H9 (cell line): ENCODE data around the gene BRI3. TPM values are rescaled to one million over a fixed set of nuclear protein-coding genes. Genes with fewer than 3 reads are reported as not detected.

Source experiments
- DNase-seq: peaks from one replicate; pipeline ENCODE4 v3.0.0-alpha.2; 2017
- H2AFZ ChIP-seq: one replicate; pipeline ENCODE4 v1.6.1; 2013; ENCODE audit warnings: mild to moderate bottlenecking, low read length, control low read depth, moderate library complexity
- H2AK5ac ChIP-seq: 2 replicates; pipeline ENCODE4 v1.6.1; 2013; ENCODE audit warnings: low read length, control low read depth, mixed read lengths; ENCODE audit not compliant: insufficient read length
- H2BK120ac ChIP-seq: one replicate; pipeline ENCODE4 v1.6.1; 2013; ENCODE audit warnings: low read depth, mild to moderate bottlenecking, low read length, control low read depth, inconsistent platforms; ENCODE audit not compliant: poor library complexity, severe bottlenecking
- H2BK12ac ChIP-seq: 2 replicates; pipeline ENCODE4 v1.6.1; 2013; ENCODE audit warnings: low read length, control low read depth, mixed read lengths, low read depth; ENCODE audit not compliant: insufficient read length
- H2BK15ac ChIP-seq: 2 replicates; pipeline ENCODE4 v1.6.1; 2013; ENCODE audit warnings: low read depth, low read length, control low read depth
- H2BK20ac ChIP-seq: one replicate; pipeline ENCODE4 v1.6.1; 2013; ENCODE audit warnings: low read depth, mild to moderate bottlenecking, low read length, control low read depth, inconsistent platforms; ENCODE audit not compliant: poor library complexity, severe bottlenecking
- H2BK5ac ChIP-seq: 2 replicates; pipeline ENCODE4 v1.6.1; 2013; ENCODE audit warnings: low read length, control low read depth, mixed read lengths; ENCODE audit not compliant: insufficient read length
- H3K14ac ChIP-seq: 2 replicates; pipeline ENCODE4 v1.6.1; 2013; ENCODE audit warnings: low read length, control low read depth; ENCODE audit not compliant: insufficient read depth
- H3K18ac ChIP-seq: 2 replicates; pipeline ENCODE4 v1.6.1; 2013; ENCODE audit warnings: low read depth, mild to moderate bottlenecking, mixed read lengths, low read length, control low read depth; ENCODE audit not compliant: insufficient read length
- H3K23ac ChIP-seq: 2 replicates; pipeline ENCODE4 v1.6.1; 2013; ENCODE audit warnings: low read length, control low read depth, mixed read lengths, low read depth; ENCODE audit not compliant: insufficient read length
- H3K23me2 ChIP-seq: 2 replicates; pipeline ENCODE4 v1.6.1; 2013; ENCODE audit warnings: low read depth, mild to moderate bottlenecking, mixed read lengths, low read length, control low read depth; ENCODE audit not compliant: insufficient read length, poor library complexity, severe bottlenecking
- H3K27ac ChIP-seq: 2 replicates; pipeline ENCODE4 v1.5.1; 2013; ENCODE audit warnings: low read length, control low read depth, mixed read lengths, low read depth; ENCODE audit not compliant: insufficient read length
- H3K27me3 ChIP-seq: 2 replicates; pipeline ENCODE4 v1.6.1; 2013; ENCODE audit warnings: low read length, control low read depth, inconsistent platforms; ENCODE audit not compliant: insufficient read depth
- H3K4ac ChIP-seq: 2 replicates; pipeline ENCODE4 v1.6.1; 2013; ENCODE audit warnings: low read depth, mild to moderate bottlenecking, control low read depth, inconsistent platforms, low read length, moderate library complexity
- H3K4me1 ChIP-seq: 2 replicates; pipeline ENCODE4 v1.6.1; 2013; ENCODE audit warnings: low read length, control low read depth, inconsistent platforms; ENCODE audit not compliant: insufficient read depth
- H3K4me2 ChIP-seq: 2 replicates; pipeline ENCODE4 v1.6.1; 2013; ENCODE audit warnings: low read length, control low read depth, mixed read lengths; ENCODE audit not compliant: insufficient read length, insufficient read depth
- H3K56ac ChIP-seq: 2 replicates; pipeline ENCODE4 v1.6.1; 2013; ENCODE audit warnings: low read depth, mild to moderate bottlenecking, mixed read lengths, low read length, control low read depth; ENCODE audit not compliant: insufficient read length
- H3K79me1 ChIP-seq: 2 replicates; pipeline ENCODE4 v1.6.1; 2013; ENCODE audit warnings: low read depth, mild to moderate bottlenecking, moderate library complexity, low read length, control low read depth, inconsistent platforms; ENCODE audit not compliant: insufficient read depth, poor library complexity, severe bottlenecking
- H3K79me2 ChIP-seq: 2 replicates; pipeline ENCODE4 v1.6.1; 2013; ENCODE audit warnings: low read length, control low read depth, inconsistent platforms; ENCODE audit not compliant: insufficient read depth
- H3K9ac ChIP-seq: 2 replicates; pipeline ENCODE4 v1.6.1; 2013; ENCODE audit warnings: low read length, control low read depth, mixed read lengths; ENCODE audit not compliant: insufficient read length; ENCODE audit errors: extremely low read depth
- H3K9me3 ChIP-seq: one replicate; pipeline ENCODE4 v1.6.1; 2013; ENCODE audit warnings: low read depth, low read length, inconsistent platforms; ENCODE audit not compliant: control insufficient read depth
- H3T11ph ChIP-seq: one replicate; pipeline ENCODE4 v1.6.1; 2013; ENCODE audit warnings: mild to moderate bottlenecking, low read length, control low read depth, inconsistent platforms
- H4K20me1 ChIP-seq: one replicate; pipeline ENCODE4 v1.6.1; 2013; ENCODE audit not compliant: control insufficient read depth, insufficient read length, insufficient read depth
- H4K5ac ChIP-seq: 2 replicates; pipeline ENCODE4 v1.6.1; 2013; ENCODE audit warnings: low read depth, mild to moderate bottlenecking, mixed read lengths, low read length, control low read depth; ENCODE audit not compliant: insufficient read length
- H4K8ac ChIP-seq: replicated peaks from 2 replicates; pipeline ENCODE4 v1.6.1; 2013; ENCODE audit warnings: low read length, control low read depth, mixed read lengths, low read depth; ENCODE audit not compliant: insufficient read length
- H4K91ac ChIP-seq: 2 replicates; pipeline ENCODE4 v1.6.1; 2013; ENCODE audit warnings: low read depth, mild to moderate bottlenecking, moderate library complexity, mixed read lengths, low read length, control low read depth; ENCODE audit not compliant: insufficient read length
- H3K27ac Mint-ChIP-seq, 3 experiments: 2 replicates in 2 of 3; 3 replicates in 1 of 3; pipeline ENCODE4 v1.8.0; 2020 to 2021; ENCODE audit warnings: mixed read lengths in 3 of 3, mild to moderate bottlenecking in 1 of 3, moderate library complexity in 1 of 3
- H3K27me3 Mint-ChIP-seq: 2 replicates; pipeline ENCODE4 v1.8.0; 2021; ENCODE audit warnings: low read depth, mild to moderate bottlenecking, moderate library complexity, mixed read lengths
- H3K36me3 Mint-ChIP-seq, 3 experiments: 2 replicates in 2 of 3; 3 replicates in 1 of 3; pipeline ENCODE4 v1.8.0; 2020 to 2021; ENCODE audit warnings: low read depth in 3 of 3, mixed read lengths in 3 of 3; ENCODE audit not compliant: insufficient read depth in 1 of 3
- H3K4me1 Mint-ChIP-seq, 2 experiments: 2 replicates each; pipeline ENCODE4 v1.8.0; 2020; ENCODE audit warnings: mixed read lengths in 2 of 2
- H3K4me3 Mint-ChIP-seq, 2 experiments: 2 replicates in 1 of 2; 3 replicates in 1 of 2; pipeline ENCODE4 v1.8.0; 2020 to 2021; ENCODE audit warnings: mild to moderate bottlenecking in 2 of 2, mixed read lengths in 2 of 2, moderate library complexity in 1 of 2
- H3K9me3 Mint-ChIP-seq, 2 experiments: 2 replicates in 1 of 2; 3 replicates in 1 of 2; pipeline ENCODE4 v1.8.0; 2020; ENCODE audit warnings: mild to moderate bottlenecking in 2 of 2, mixed read lengths in 2 of 2, moderate library complexity in 1 of 2
- CTCF ChIP-seq: fragments of 200-600 bp; sonication (generic); conservative IDR thresholded peaks from 3 replicates; pipeline ENCODE4 v1.8.0; 2021; ENCODE audit warnings: antibody characterized with exemption, mild to moderate bottlenecking
- WGBS: extraction: QIAGEN DNeasy Blood & Tissue Kit; methylation state at CpG from one replicate; pipeline ENCODE4 v1.1.7; 2013; ENCODE audit warnings: missing lambda C conversion rate, low lambda C conversion rate, mixed read lengths; ENCODE audit not compliant: insufficient read length; ENCODE audit errors: extremely low coverage; 5-methylcytosine and 5-hydroxymethylcytosine counted together
- total RNA-seq: library from RNA; stranded (reverse); gene quantifications from 2 replicates; pipeline ENCODE4 v1.2.1, GENCODE V29; 2021

The BRI3 gene
- total RNA-seq, 1 experiment from 2014 or later: 102 TPM

DNA sequence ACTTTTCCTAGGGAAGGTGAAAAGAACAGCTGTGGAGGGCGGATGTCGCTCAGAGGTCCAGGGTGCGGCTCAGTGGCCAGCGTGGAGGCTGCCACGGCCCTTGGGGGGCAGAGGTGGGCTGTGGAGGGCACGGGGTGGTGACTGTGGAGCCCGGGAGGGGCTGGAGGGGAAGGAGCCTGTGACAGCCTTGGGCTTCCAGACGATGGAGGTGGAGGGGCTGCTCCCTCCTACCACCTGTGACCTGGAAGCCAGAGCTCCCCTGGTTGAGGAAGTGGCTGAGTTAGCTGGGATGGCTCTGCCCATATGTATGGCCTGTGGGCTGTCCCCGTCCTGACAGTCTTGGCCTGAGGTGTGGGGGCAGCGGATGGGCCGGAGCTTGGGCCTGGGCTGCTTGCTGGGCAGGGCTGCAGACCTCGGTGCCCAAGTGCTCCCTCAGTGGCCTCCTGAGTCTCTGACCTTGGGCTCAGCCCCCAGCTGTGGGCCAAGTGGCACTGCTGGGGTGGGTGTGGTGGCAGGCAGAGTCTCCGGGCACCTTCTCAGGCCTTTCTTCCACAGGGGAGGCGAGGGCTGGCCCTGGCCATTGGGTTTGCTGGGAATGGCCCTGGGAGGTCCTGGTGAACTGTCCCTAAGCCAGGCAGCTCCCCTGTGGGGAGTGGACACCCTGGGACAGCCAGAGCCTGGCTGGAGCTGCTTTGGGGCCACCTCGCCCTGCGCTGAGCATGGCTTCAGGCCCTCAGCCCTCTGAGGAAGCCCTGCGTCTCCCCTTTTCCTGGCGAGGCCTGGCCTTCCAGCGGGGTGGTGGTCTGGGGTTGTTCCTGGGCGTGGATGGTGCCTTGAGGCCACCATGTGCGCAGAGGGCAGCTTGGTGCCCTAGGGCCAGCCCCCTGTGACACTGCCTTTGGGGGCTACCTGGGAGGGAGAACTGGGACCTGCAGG, 3.9 kb downstream of the BRI3 start:
- H3K4me3 Mint-ChIP-seq: no peak overlapping the region; a peak in 1 of 5 replicates

More for the DNA sequence above, 3.9 kb downstream of the BRI3 start:
- Histone ChIP-seq H3K79me2 (peaks cover 2% of the 10 kb centered on the region; the same call in 1 of the 2 replicates), H4K5ac (no peak overlapping the region), H2BK20ac (no peak overlapping the region), H2BK120ac (no peak overlapping the region), H3K14ac (no peak overlapping the region; the same call in 1 of the 2 replicates), H3K4ac (no peak overlapping the region), H3K4me1 (no peaks in the 10 kb centered on the region; the same call in 1 of the 2 replicates), H2BK12ac (no peak overlapping the region), H3K4me2 (no peak overlapping the region), H2BK5ac (no peak overlapping the region), H2AFZ (no peak overlapping the region), H3K9me3 (no peaks in the 10 kb centered on the region), H3T11ph (no peak overlapping the region), H3K56ac (no peak overlapping the region), H3K9ac (no peak overlapping the region), H2AK5ac (no peak overlapping the region), H3K18ac (no peak overlapping the region), H3K23ac (no peak overlapping the region), H3K27me3 (no peaks in the 10 kb centered on the region), H2BK15ac (no peak overlapping the region), H3K79me1 (peaks cover 6% of the 10 kb centered on the region), H3K23me2 (peaks cover 11% of the 10 kb centered on the region), H4K20me1 (no peaks in the 10 kb centered on the region), H3K27ac (no peak overlapping the region), H4K8ac (no peak overlapping the region), H4K91ac (no peak overlapping the region)
- Mint-ChIP-seq H3K9me3 (no peaks in the 10 kb centered on the region), H3K36me3 (peaks cover 6 to 21% (median 18%) of the 10 kb centered on the region in 3 experiments), H3K27me3 (no peaks in the 10 kb centered on the region), H3K4me1 (peaks cover 30 to 37% of the 10 kb centered on the region in 2 experiments), H3K27ac (peak overlapping the region in 1 of 3 experiments; percentile 96; a peak in 1 of 7 replicates)
- no CpG with 5 or more reads among the region's 21 CpGs for WGBS
- no peak for DNase-seq
- no peak for TF ChIP-seq CTCF
